H1 (cell line): ENCODE results near the gene ZC3H7B. TPM values are rescaled to one million over a fixed set of nuclear protein-coding genes. Genes with fewer than 3 reads are reported as not detected.

Source experiments
- CTCF ChIA-PET: fragments of 300-600 bp; sonication (Branson Sonifier 250); formaldehyde crosslinking; loops from one replicate; lab custom pipeline; 2021; ENCODE audit not compliant: partially characterized antibody; lab: Charles Lee
- POLR2A ChIA-PET: fragments of 300-600 bp; sonication (Branson Sonifier 250); formaldehyde crosslinking; loops from one replicate; lab custom pipeline; 2021; ENCODE audit warnings: inconsistent platforms; ENCODE audit not compliant: partially characterized antibody; lab: Charles Lee
- DNase-seq, 2 experiments: peaks; one replicate each; pipeline versions ENCODE4 v3.0.0 to v3.0.0-alpha.2; 2010 to 2022; ENCODE audit warnings: low spot score in 2 of 2, low read depth in 1 of 2, mixed read lengths in 1 of 2
- FAIRE-seq: peaks from 2 replicates; lab custom pipeline; 2011; peaks lifted over from hg19 to GRCh38; lab: Jason Lieb, UNC
- H2AFZ ChIP-seq: 2 replicates; pipeline ENCODE4 v1.8.1; 2012; ENCODE audit warnings: low read length, inconsistent platforms
- H2AK5ac ChIP-seq: 2 replicates; pipeline ENCODE4 v1.6.1; 2013; ENCODE audit warnings: low read depth, low read length
- H2BK120ac ChIP-seq: replicated peaks from 2 replicates; pipeline ENCODE3; 2013; ENCODE audit warnings: low read depth, low read length, inconsistent platforms
- H2BK12ac ChIP-seq: 2 replicates; pipeline ENCODE4 v1.6.1; 2013; ENCODE audit warnings: low read depth, low read length
- H2BK15ac ChIP-seq: 2 replicates; pipeline ENCODE4 v1.6.1; 2013; ENCODE audit warnings: low read length
- H2BK20ac ChIP-seq: 2 replicates; pipeline ENCODE4 v1.6.1; 2013; ENCODE audit warnings: low read length
- H2BK5ac ChIP-seq: 2 replicates; pipeline ENCODE4 v1.6.1; 2013; ENCODE audit warnings: low read depth, low read length
- H3K14ac ChIP-seq: 2 replicates; pipeline ENCODE4 v1.6.1; 2013; ENCODE audit warnings: inconsistent platforms; ENCODE audit not compliant: insufficient read length
- H3K18ac ChIP-seq: 2 replicates; pipeline ENCODE4 v1.6.1; 2013; ENCODE audit warnings: low read length; ENCODE audit errors: extremely low read depth
- H3K23ac ChIP-seq: 2 replicates; pipeline ENCODE4 v1.6.1; 2013; ENCODE audit warnings: inconsistent platforms; ENCODE audit not compliant: insufficient read length
- H3K23me2 ChIP-seq: 2 replicates; pipeline ENCODE4 v1.6.1; 2013; ENCODE audit warnings: low read depth, low read length
- H3K27ac ChIP-seq: 2 replicates; pipeline ENCODE4 v1.6.1; 2011; ENCODE audit warnings: low read depth, low read length, inconsistent platforms
- H3K27me3 ChIP-seq, 4 experiments: replicated peaks in 1 of 4; 1 replicate in 1 of 4; 2 replicates in 3 of 4; pipeline versions ENCODE4 v1.6.1 to v1.8.1; 2011 to 2013; ENCODE audit warnings: low read length in 3 of 4, mild to moderate bottlenecking in 3 of 4, inconsistent platforms in 2 of 4, mixed read lengths in 2 of 4, moderate library complexity in 1 of 4; ENCODE audit not compliant: control insufficient read depth in 3 of 4, insufficient read depth in 3 of 4; ENCODE audit errors: extremely low read depth in 1 of 4
- H3K36me3 ChIP-seq, 4 experiments: 2 replicates each; pipeline versions ENCODE4 v1.6.1 to v1.8.1; 2011 to 2013; ENCODE audit warnings: mild to moderate bottlenecking in 4 of 4, low read length in 3 of 4, moderate library complexity in 2 of 4, control low read depth in 1 of 4, inconsistent platforms in 1 of 4; ENCODE audit not compliant: insufficient read depth in 4 of 4, control insufficient read depth in 2 of 4
- H3K4ac ChIP-seq: replicated peaks from 2 replicates; pipeline ENCODE3; 2013; ENCODE audit warnings: low read length, low read depth, mixed read lengths, inconsistent platforms; ENCODE audit not compliant: insufficient read length
- H3K4me1 ChIP-seq, 4 experiments: replicated peaks in 1 of 4; 1 replicate in 1 of 4; 2 replicates in 3 of 4; pipeline versions ENCODE4 v1.6.1 to v1.8.1; 2011 to 2013; ENCODE audit warnings: low read length in 3 of 4, inconsistent platforms in 2 of 4, mixed read lengths in 1 of 4; ENCODE audit not compliant: insufficient read depth in 4 of 4, control insufficient read depth in 3 of 4
- H3K4me2 ChIP-seq, 2 experiments: 2 replicates each; pipeline versions ENCODE4 v1.6.1 to v1.8.1; 2011 to 2013; ENCODE audit warnings: low read depth in 2 of 2, low read length in 2 of 2, control low read depth in 1 of 2, inconsistent platforms in 1 of 2, mild to moderate bottlenecking in 1 of 2; ENCODE audit not compliant: insufficient read depth in 1 of 2
- H3K4me3 ChIP-seq, 4 experiments: fragments of 200-600, 300-600 bp in 1 of 4; sonication (generic), shearing (Covaris generic), sonication (Bioruptor Twin) in 1 of 4; 2 replicates each; pipeline versions ENCODE4 v1.5.1 to v1.8.1; 2011 to 2016; ENCODE audit warnings: low read length in 4 of 4, low read depth in 3 of 4, control low read depth in 2 of 4, inconsistent platforms in 2 of 4, mild to moderate bottlenecking in 2 of 4, mixed read lengths in 1 of 4, moderate library complexity in 1 of 4; ENCODE audit not compliant: insufficient read depth in 2 of 4; ENCODE audit errors: extremely low read depth in 1 of 4
- H3K56ac ChIP-seq: replicated peaks from 2 replicates; pipeline ENCODE3; 2013; ENCODE audit warnings: low read depth, mild to moderate bottlenecking, mixed read lengths, low read length, inconsistent platforms; ENCODE audit not compliant: insufficient read length
- H3K79me1 ChIP-seq: 2 replicates; pipeline ENCODE4 v1.6.1; 2013; ENCODE audit warnings: low read depth, low read length, control low read depth
- H3K79me2 ChIP-seq, 2 experiments: 2 replicates each; pipeline versions ENCODE4 v1.6.1 to v1.8.1; 2012 to 2013; ENCODE audit warnings: low read length in 2 of 2, mild to moderate bottlenecking in 2 of 2, inconsistent platforms in 1 of 2; ENCODE audit not compliant: insufficient read depth in 2 of 2, control insufficient read depth in 1 of 2
- H3K9ac ChIP-seq, 4 experiments: replicated peaks in 1 of 4; 1 replicate in 1 of 4; 2 replicates in 3 of 4; pipeline versions ENCODE4 v1.6.1 to v1.8.1; 2011 to 2013; ENCODE audit warnings: low read depth in 3 of 4, low read length in 3 of 4, control low read depth in 2 of 4, mild to moderate bottlenecking in 2 of 4, moderate library complexity in 2 of 4, inconsistent platforms in 1 of 4; ENCODE audit errors: extremely low read depth in 1 of 4
- H3K9me3 ChIP-seq, 2 experiments: 2 replicates each; pipeline versions ENCODE4 v1.6.1 to v1.8.1; 2012 to 2013; ENCODE audit warnings: mild to moderate bottlenecking in 2 of 2, moderate library complexity in 2 of 2, control low read depth in 1 of 2, inconsistent platforms in 1 of 2, low read depth in 1 of 2, low read length in 1 of 2, mixed read lengths in 1 of 2; ENCODE audit not compliant: insufficient read depth in 2 of 2
- H4K20me1 ChIP-seq, 2 experiments: replicated peaks in 1 of 2; 2 replicates each; pipeline versions ENCODE3 to v1.8.1; 2011 to 2013; ENCODE audit warnings: inconsistent platforms in 2 of 2, low read length in 2 of 2, mild to moderate bottlenecking in 1 of 2; ENCODE audit not compliant: insufficient read depth in 2 of 2, control insufficient read depth in 1 of 2
- H4K5ac ChIP-seq: 2 replicates; pipeline ENCODE4 v1.6.1; 2013; ENCODE audit warnings: low read length, low read depth, mixed read lengths, inconsistent platforms; ENCODE audit not compliant: insufficient read length
- H4K8ac ChIP-seq: 2 replicates; pipeline ENCODE4 v1.8.0; 2013; ENCODE audit warnings: mild to moderate bottlenecking, moderate library complexity, low read length, inconsistent platforms; ENCODE audit not compliant: insufficient read depth; ENCODE audit errors: extremely low read depth
- H4K91ac ChIP-seq: replicated peaks from 2 replicates; pipeline ENCODE3; 2013; ENCODE audit warnings: low read length, mixed read lengths, inconsistent platforms; ENCODE audit not compliant: insufficient read length
- BACH1 ChIP-seq: IDR thresholded peaks from 2 replicates; pipeline ENCODE4 v1.6.1; 2012; ENCODE audit warnings: low read length, improper control_type of control experiment
- CHD2 ChIP-seq: IDR thresholded peaks from 2 replicates; pipeline ENCODE4 v1.6.1; 2012; ENCODE audit warnings: low read length, improper control_type of control experiment
- GABPA ChIP-seq: IDR thresholded peaks from 2 replicates; pipeline ENCODE4 v1.6.1; 2011; ENCODE audit warnings: mild to moderate bottlenecking, low read length, moderate library complexity, borderline replicate concordance; ENCODE audit not compliant: insufficient read depth
- KDM4A ChIP-seq: IDR thresholded peaks from one replicate; pipeline ENCODE4 v1.7.1; 2012; ENCODE audit warnings: low read depth, mild to moderate bottlenecking, moderate library complexity, low read length, inconsistent platforms; ENCODE audit not compliant: severe bottlenecking
- MAFK ChIP-seq: IDR thresholded peaks from 2 replicates; pipeline ENCODE4 v1.6.1; 2012; ENCODE audit warnings: low read depth, mild to moderate bottlenecking, improper control_type of control experiment, low read length
- RXRA ChIP-seq: IDR thresholded peaks from 2 replicates; pipeline ENCODE4 v1.6.1; 2011; ENCODE audit warnings: low read depth, mild to moderate bottlenecking, low read length, moderate library complexity; ENCODE audit not compliant: insufficient read depth
- SIRT6 ChIP-seq: IDR thresholded peaks from one replicate; pipeline ENCODE4 v1.7.1; 2012; ENCODE audit warnings: low read length, inconsistent platforms
- SP1 ChIP-seq: IDR thresholded peaks from 2 replicates; pipeline ENCODE4 v1.6.1; 2011; ENCODE audit warnings: low read depth, low read length
- SRF ChIP-seq: IDR thresholded peaks from 2 replicates; pipeline ENCODE4 v1.6.1; 2011; ENCODE audit warnings: mild to moderate bottlenecking, low read depth, low read length, moderate library complexity
- WGBS, 2 experiments: shearing (Covaris generic) in 1 of 2; methylation state at CpG; one replicate each; pipeline versions ENCODE4 v1.1.6 to v1.1.7; 2013 to 2015; ENCODE audit warnings: low lambda C conversion rate in 2 of 2, mixed read lengths in 2 of 2, inconsistent platforms in 1 of 2, low coverage in 1 of 2, missing lambda C conversion rate in 1 of 2; ENCODE audit not compliant: insufficient replicate concordance in 2 of 2, insufficient coverage in 1 of 2, insufficient read length in 1 of 2; ENCODE audit errors: extremely low coverage in 1 of 2, missing lambda C conversion rate in 1 of 2; 5-methylcytosine and 5-hydroxymethylcytosine counted together
- polyA plus RNA-seq, 7 experiments: library from polyadenylated mRNA; depleted of rRNA in 3 of 7; stranded (reverse) in 5 of 7; unstranded in 2 of 7; fragments of >200 nt in 5 of 7; fragments of 200-250 nt in 2 of 7; gene quantifications; 1 replicate in 5 of 7; 2 replicates in 1 of 7; 4 replicates in 1 of 7; pipeline versions ENCODE4 v1.2.1 to v1.2.3, GENCODE V29; 2011 to 2013; ENCODE audit warnings: missing spikeins in 2 of 7, mixed read lengths in 2 of 7
- total RNA-seq: library from RNA; stranded (reverse); fragmentation: NEBNext Ultra II Directional; extraction: Animal tissue kit (Norgen Biotek cat#: 25700); gene quantifications from 2 replicates; pipeline ENCODE4 v1.2.1, GENCODE V29; 2021
- TF ChIP-seq, protein P1 (sequence below): IDR thresholded peaks from 2 replicates; pipeline ENCODE4 v1.6.1; 2011; ENCODE audit warnings: low read length, improper control_type of control experiment
- TF ChIP-seq, protein P2 (sequence below): IDR thresholded peaks from 2 replicates; pipeline ENCODE4 v1.6.1; 2012; ENCODE audit warnings: inconsistent platforms

Gene ZC3H7B
- total and polyA plus RNA-seq, 2 of the 8 experiments (the other 6 are each of a cell fraction or from before 2014, with no cell fraction given): 35.5 to 78.6 TPM

DNA sequence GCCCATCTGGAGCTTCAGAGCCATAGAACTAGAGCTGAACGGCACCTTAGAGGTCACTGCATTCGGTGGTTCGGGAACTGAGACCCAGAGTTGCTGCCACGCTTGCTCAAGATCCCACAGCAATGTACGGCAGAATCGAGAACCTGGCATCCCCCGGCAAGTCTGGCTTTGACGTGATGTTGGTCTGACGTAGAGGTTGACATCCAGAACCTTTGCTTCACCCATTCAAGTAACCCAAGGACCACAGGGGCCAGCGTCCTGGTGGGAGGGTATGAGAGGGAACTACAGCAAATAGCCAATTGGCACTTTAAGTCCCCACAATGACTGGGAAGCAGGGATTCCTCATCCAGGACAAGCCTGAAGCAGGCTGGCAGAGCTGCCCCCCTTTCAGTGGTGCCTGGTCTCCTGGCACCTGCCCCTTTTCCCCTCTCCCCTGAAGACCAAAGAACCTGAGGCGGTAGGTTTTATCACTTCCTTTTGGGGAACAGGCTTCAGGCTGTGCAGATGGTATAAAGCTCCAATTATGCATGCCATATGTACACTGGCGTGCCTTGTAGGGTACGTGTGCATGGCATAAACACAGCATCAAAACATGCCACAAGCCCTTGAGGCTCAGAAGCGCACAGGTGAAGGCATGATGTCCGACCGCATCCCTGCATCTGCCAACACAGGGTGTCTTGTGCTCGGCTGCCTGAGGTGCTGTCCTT is 65.2 kb downstream of the ZC3H7B start:
- Histone ChIP-seq H3K36me3 (no peaks in the 10 kb centered on the region; a peak in 1 of 8 replicates), H3K4ac (no peak overlapping the region), H3K79me1 (no peaks in the 10 kb centered on the region), H3K23ac (no peak overlapping the region), H3K4me1 (peaks cover 9 to 22% (median 15%) of the 10 kb centered on the region in 4 experiments), H2BK12ac (peak overlapping the region; percentile 85; the same call in 1 of the 2 replicates), H3K27ac (no peak overlapping the region), H4K91ac (no peak overlapping the region), H2BK120ac (no peak overlapping the region), H4K8ac (no peak overlapping the region; the same call in 1 of the 2 replicates), H3K23me2 (no peaks in the 10 kb centered on the region), H4K5ac (no peak overlapping the region), H3K9me3 (no peaks in the 10 kb centered on the region), H3K14ac (no peak overlapping the region), H4K20me1 (no peaks in the 10 kb centered on the region), H3K9ac (no peak overlapping the region), H2BK5ac (0 out of 2 replicates have a peak overlapping the region, but pooled peaks have one; percentile 2), H3K27me3 (no peaks in the 10 kb centered on the region; a peak in 1 of 7 replicates), H3K4me3 (no peak overlapping the region), H3K18ac (peak overlapping the region; percentile 5; the same call in 1 of the 2 replicates), H3K56ac (no peak overlapping the region), H2BK20ac (0 out of 2 replicates have a peak overlapping the region, but pooled peaks have one; percentile 51), H3K4me2 (no peak overlapping the region), H2AK5ac (0 out of 2 replicates have a peak overlapping the region, but pooled peaks have one; percentile 57), H2AFZ (no peak overlapping the region), H2BK15ac (peak overlapping the region; percentile 34; the same call in 1 of the 2 replicates), H3K79me2 (no peaks in the 10 kb centered on the region)
- 93% methylated on average over 17 of the region's 17 CpGs; no CpG with 5 or more reads in 1 of the 2 experiments for WGBS, 2 experiments
- ChIA-PET CTCF (interaction anchor here (0.7 to 1.1 kb wide), 4 partner anchors 101 to 194 kb away, joined by 3 to 4 read pairs (median 3); no protein-coding TSS in a partner anchor), POLR2A (interaction anchor here (0.9 to 11.5 kb wide), 5 partner anchors 13 to 161 kb away, joined by 3 to 129 read pairs (median 3); partner anchors contain the start of gene TEF)
- FAIRE-seq (no peak), DNase-seq (no peak)
- TF ChIP-seq SRF: no peak
- no peak for TF ChIP-seq KDM4A
- TF ChIP-seq, protein P1, sequence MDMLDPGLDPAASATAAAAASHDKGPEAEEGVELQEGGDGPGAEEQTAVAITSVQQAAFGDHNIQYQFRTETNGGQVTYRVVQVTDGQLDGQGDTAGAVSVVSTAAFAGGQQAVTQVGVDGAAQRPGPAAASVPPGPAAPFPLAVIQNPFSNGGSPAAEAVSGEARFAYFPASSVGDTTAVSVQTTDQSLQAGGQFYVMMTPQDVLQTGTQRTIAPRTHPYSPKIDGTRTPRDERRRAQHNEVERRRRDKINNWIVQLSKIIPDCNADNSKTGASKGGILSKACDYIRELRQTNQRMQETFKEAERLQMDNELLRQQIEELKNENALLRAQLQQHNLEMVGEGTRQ: no peak
- TF ChIP-seq MAFK: no peak
- TF ChIP-seq RXRA: no peak
- no peak for TF ChIP-seq GABPA
- TF ChIP-seq, protein P2, sequence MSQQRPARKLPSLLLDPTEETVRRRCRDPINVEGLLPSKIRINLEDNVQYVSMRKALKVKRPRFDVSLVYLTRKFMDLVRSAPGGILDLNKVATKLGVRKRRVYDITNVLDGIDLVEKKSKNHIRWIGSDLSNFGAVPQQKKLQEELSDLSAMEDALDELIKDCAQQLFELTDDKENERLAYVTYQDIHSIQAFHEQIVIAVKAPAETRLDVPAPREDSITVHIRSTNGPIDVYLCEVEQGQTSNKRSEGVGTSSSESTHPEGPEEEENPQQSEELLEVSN: no peak
- no peak for TF ChIP-seq SP1
- no peak for TF ChIP-seq SIRT6
- no peak for TF ChIP-seq BACH1
- no peak for TF ChIP-seq CHD2
